Fibroblast of mammary gland (primary cell): ENCODE measurements around the gene IL1RAPL1.

Source experiments
- DNase-seq: peaks from one replicate; pipeline ENCODE4 v3.0.0-alpha.2; 2010; ENCODE audit warnings: low read depth
- H3K4me3 ChIP-seq: 2 replicates; pipeline ENCODE4 v1.5.1; 2011; ENCODE audit warnings: low read depth, mild to moderate bottlenecking, low read length, moderate library complexity; ENCODE audit not compliant: control insufficient read depth
- TF ChIP-seq, protein P1 (sequence below): conservative IDR thresholded peaks from 2 replicates; pipeline ENCODE4 v1.5.1; 2011; ENCODE audit warnings: low read depth, low read length, inconsistent platforms; ENCODE audit not compliant: control insufficient read depth, insufficient read depth

Gene IL1RAPL1

DNA sequence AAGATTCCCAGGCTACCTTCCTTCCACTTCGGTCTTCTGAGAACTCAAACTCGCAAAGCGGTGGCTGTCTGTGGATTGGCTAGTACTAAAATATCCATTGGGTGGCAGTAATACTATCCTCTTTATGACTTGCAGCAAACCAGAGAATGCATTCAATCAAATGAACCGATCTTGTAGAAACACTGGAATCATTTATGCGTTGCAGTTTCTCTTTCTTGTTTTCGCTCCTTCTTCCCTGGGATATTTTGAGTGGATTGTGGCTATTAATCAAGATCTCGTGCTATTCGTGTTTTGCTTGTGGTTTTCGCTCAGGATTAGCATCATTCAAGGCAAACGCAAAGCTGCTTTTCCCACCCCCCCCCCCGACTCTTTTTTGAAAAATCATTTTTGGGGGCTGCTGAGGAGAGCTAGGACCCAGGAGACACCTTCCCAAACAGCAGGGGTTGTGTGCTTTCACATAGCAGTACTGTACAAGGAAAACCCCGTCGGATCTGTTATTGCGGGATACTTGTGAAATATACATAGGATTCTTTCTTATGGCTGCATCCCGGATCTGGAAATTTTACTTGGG is at the start of gene IL1RAPL1:
IL1RAPL1 (plus strand) TSS at position 466 of the 571 bp plus-strand sequence.
- peak within 1 kb of the TSS; percentile 21 for H3K4me3 ChIP-seq
- DNase-seq = peak; percentile 31
- TF ChIP-seq, protein P1, sequence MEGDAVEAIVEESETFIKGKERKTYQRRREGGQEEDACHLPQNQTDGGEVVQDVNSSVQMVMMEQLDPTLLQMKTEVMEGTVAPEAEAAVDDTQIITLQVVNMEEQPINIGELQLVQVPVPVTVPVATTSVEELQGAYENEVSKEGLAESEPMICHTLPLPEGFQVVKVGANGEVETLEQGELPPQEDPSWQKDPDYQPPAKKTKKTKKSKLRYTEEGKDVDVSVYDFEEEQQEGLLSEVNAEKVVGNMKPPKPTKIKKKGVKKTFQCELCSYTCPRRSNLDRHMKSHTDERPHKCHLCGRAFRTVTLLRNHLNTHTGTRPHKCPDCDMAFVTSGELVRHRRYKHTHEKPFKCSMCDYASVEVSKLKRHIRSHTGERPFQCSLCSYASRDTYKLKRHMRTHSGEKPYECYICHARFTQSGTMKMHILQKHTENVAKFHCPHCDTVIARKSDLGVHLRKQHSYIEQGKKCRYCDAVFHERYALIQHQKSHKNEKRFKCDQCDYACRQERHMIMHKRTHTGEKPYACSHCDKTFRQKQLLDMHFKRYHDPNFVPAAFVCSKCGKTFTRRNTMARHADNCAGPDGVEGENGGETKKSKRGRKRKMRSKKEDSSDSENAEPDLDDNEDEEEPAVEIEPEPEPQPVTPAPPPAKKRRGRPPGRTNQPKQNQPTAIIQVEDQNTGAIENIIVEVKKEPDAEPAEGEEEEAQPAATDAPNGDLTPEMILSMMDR = peak; percentile 11

DNA sequence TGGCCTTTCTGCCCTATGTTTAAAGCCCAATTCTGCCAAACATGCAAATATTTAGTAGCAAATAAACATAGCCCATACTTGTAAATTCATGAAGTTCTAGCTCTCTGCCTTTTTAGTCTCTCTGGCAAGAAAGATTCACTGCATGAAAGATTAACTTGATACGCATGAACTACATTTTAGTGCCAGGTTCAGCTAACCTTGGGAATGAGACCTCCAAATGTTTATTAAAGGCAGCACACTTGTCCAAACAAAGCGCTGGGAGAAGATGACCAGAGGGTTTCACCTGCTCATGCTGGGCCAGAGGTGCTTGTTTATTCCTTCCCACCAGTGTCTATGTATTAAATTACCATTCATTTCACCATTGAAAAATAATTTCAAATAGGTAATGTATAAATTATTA is 44.5 kb upstream of the IL1RAPL1 start:
- H3K4me3 ChIP-seq = no peak overlapping the region
- DNase-seq = no peak
- TF ChIP-seq, protein P1 = no peak

DNA sequence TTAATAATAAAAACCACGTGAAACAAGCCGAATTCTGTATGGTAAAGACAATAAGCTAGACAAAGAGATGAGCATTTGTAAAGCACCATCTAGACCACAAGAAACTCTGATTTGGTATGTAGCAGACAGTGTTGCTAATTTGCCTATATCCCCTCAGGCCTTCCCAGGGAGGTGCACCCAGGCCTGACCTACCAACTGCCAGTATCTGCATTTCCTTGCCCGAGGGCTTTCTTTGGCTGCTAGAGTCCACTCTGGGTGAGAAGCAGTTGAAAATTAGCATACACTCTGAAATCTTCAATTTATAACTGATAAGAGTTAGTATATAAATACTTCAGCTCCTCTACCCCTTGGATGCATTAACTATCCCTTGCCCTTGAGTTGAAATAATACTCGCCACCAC is 37.4 kb upstream of the IL1RAPL1 start:
- H3K4me3 ChIP-seq = no peak overlapping the region

DNA sequence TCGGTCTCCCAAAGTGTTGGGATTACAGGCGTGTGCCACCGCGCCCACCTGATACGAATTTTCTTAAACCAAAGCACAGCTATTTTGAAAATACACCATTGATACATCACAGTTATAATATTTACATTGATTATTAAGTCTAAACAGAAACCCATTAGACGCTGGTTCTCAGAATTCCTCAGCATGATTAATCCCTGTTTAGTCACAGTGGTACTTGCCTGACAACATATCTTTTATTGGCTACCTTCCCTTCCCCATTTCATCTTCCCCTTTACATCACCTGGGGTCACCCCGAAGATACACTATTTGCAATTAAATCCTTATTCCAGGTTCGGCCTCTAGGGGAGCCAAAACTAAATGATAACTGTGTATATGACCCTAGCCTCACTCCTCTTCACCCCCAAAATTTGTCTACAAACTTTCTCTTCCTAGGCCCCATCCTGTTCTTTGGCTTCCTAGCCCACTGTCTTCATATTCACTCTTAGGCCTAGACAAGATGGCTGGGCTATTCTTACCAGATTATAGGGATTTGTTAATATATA is 36.8 kb upstream of the IL1RAPL1 start:
- H3K4me3 ChIP-seq = no peak overlapping the region
- DNase-seq = no peak
- TF ChIP-seq, protein P1 = no peak

More for the DNA sequence above, 37.4 kb upstream of the IL1RAPL1 start:
- DNase-seq = no peak
- TF ChIP-seq, protein P1 = no peak

DNA sequence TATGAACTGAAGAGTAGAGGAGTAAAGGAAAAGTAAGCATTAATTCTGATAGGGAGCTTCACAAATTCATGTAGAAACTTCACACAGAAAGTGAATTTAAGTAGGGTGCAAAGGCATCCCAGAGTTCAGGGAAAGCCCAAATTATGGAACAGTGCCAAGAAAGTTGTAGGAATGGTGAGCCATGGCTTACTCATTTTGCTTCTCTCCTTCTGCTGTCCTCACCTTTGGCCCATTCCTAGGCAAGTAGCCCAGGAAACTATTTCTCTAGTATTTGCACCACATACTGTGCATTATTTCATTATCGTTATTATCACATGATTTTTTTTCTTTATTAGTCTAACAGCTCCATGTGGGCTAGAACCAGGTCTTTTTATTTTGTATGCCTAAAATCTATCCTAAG is 34.9 kb upstream of the IL1RAPL1 start:
- no peak overlapping the region for H3K4me3 ChIP-seq
- TF ChIP-seq, protein P1 = no peak
- peak; percentile 0 for DNase-seq

DNA sequence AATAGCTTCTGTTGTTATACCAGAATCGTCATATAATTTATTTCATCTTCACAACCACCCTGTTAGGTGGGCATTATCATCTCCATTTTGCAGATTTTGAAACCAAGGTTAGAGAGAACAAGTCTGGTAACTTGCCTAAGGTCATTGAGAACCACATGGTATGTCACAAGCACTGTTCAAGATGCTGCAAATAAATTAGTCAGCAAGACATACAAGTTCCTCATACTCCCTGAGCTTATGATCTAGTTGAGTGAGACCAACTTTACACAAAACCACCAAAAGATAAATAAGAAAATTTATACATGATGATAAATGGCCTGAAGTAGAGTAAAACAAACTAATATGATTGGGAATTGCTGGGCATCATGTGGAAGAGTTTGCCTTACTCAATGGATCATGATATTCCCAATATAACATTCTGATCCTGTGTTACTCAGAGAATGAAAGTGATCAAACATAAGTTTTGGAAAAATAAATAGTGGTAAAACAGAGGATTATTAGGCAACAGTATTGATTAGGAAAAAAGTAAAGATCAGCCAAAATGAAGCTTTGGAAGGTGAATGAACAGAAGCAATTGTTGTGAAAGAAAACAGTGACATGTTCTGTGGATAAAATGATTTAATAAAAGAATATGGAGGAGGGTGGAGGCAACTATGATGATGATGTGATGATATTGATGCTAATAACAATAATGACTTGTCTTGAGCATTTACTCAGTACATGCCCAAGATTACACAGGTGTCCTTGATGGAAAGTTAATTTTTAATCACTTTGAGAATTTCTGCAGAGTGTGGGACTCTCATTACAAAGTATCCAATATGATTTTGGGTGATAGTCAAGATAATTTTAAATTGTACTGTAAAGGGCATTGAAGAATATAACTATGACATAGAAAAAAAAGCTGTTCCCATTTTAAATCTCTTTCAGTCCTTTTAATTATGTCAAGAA is 34.1 kb upstream of the IL1RAPL1 start:
- DNase-seq = no peak
- no peak overlapping the region for H3K4me3 ChIP-seq
- TF ChIP-seq, protein P1 = no peak
